ENCODE data around the gene APOL2. TPM values are rescaled to one million over a fixed set of nuclear protein-coding genes. Genes with fewer than 3 reads are reported as not detected.

APOL2 gene
- total and polyA plus RNA-seq, 10 of the 15 experiments (the other 5 are each of a cell fraction or from before 2014, with no cell fraction given): 4.4 to 39.9 (median 25.0) TPM

DNA sequence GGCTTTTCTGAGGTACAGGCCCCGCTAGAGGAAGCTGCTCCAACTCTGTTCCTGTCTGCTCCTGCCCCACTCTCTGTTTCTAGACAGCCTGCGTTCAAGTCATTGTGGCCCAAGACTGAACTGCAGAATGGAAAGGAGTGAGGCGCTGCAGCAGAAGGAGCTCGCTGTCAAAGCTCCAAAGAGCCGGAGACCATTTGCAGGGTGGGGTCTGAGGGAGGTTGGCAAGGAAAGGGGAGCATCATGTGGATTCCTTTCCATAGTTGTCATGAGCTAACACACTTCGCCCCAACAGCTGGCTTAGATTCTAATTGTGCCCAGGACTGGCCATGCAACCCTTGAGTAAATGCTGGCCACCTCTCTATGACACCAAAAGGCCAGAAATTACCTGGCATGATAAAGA, 56.5 kb downstream of the APOL2 start:
- H3K4me3 ChIP-seq: no peak overlapping the region
- no peaks in the 10 kb centered on the region for H3K27me3 ChIP-seq (replicated peaks in 1 of 2; ENCODE audit: control insufficient read depth in 2 of 2, insufficient read depth in 2 of 2, low read length in 1 of 2)
- FAIRE-seq (no peak), ATAC-seq (no peak), DNase-seq (ENCODE audit: low read depth, low spot score) (no peak)
- H4K20me1 ChIP-seq (ENCODE audit: control insufficient read depth, insufficient read depth): no peaks in the 10 kb centered on the region
- no peak overlapping the region for H3K4me2 ChIP-seq (ENCODE audit: control insufficient read depth, insufficient read depth)
- H3K79me2 ChIP-seq (ENCODE audit: control insufficient read depth, insufficient read depth, low read length): no peaks in the 10 kb centered on the region
- CTCF ChIA-PET: interaction anchor here (0.7 to 7.4 kb wide), 7 partner anchors 12 to 117 kb away, joined by 3 to 150 read pairs (median 5); partner anchors contain the start of gene APOL3
- H3K9ac ChIP-seq (ENCODE audit: control insufficient read depth, insufficient read depth, low read length): no peak overlapping the region
- BruUV-seq (replicated peaks): no TSS peak
- H3K36me3 ChIP-seq (ENCODE audit: control insufficient read depth in 2 of 2, insufficient read depth in 2 of 2, low read length in 1 of 2): no peaks in the 10 kb centered on the region
- SMC1A ChIA-PET (ENCODE audit: uncharacterized antibody, unreplicated experiment): interaction anchor here (1.2 to 11.2 kb wide), 3 partner anchors 21 to 84 kb away, joined by 3 to 154 read pairs (median 53); partner anchors contain the start of gene APOL3
- POLR2A ChIA-PET: interaction anchor here (0.6 to 1.6 kb wide), 2 partner anchors 41 to 153 kb away, joined by 4 read pairs; no protein-coding TSS in a partner anchor
- intact Hi-C loops (cut with micrococcal nuclease; ENCODE audit: unreplicated experiment): no loop called here
- 58% methylated on average over 6 of the region's 6 CpGs for WGBS (ENCODE audit: insufficient coverage, insufficient replicate concordance, low lambda C conversion rate, missing lambda C conversion rate)
- no peaks in the 10 kb centered on the region for H3K4me1 ChIP-seq (ENCODE audit: control insufficient read depth, insufficient read depth, low read length)
- no peak overlapping the region for H2AFZ ChIP-seq (ENCODE audit: control insufficient read depth, low read depth, low read length)
- in situ Hi-C loops (cut with MboI): loop anchor here (5.0 kb wide), 1 partner anchor 41 kb away; no protein-coding TSS in a partner anchor
- H3K27ac ChIP-seq (ENCODE audit: control insufficient read depth, insufficient read depth): no peak overlapping the region
- no peaks in the 10 kb centered on the region for H3K9me3 ChIP-seq (replicated peaks; ENCODE audit: control insufficient read depth, insufficient read depth, low read length)
- RAD21 ChIA-PET (ENCODE audit: unreplicated experiment): interaction anchor here (0.7 to 1.0 kb wide), 2 partner anchors 38 to 96 kb away, joined by 3 to 6 read pairs; no protein-coding TSS in a partner anchor
- TF ChIP-seq SUZ12 (IDR thresholded peaks at IDR 0.05; ENCODE audit: unreplicated experiment): no peak
- no peak for TF ChIP-seq ATF3 (IDR thresholded peaks at IDR 0.05; ENCODE audit: borderline replicate concordance, extremely low read depth, low read depth, low read length)
- no peak for TF ChIP-seq CREB1 (IDR thresholded peaks at IDR 0.05; ENCODE audit: low read depth)
- TF ChIP-seq BCL11A (IDR thresholded peaks at IDR 0.05; ENCODE audit: low read depth, low read length): no peak
- TF ChIP-seq IKZF1 (conservative IDR thresholded peaks at IDR 0.05): no peak
- no peak for TF ChIP-seq SUPT20H (IDR thresholded peaks at IDR 0.05; ENCODE audit: borderline replicate concordance, control insufficient read depth, low read depth, low read length)
- TF ChIP-seq, protein P1, sequence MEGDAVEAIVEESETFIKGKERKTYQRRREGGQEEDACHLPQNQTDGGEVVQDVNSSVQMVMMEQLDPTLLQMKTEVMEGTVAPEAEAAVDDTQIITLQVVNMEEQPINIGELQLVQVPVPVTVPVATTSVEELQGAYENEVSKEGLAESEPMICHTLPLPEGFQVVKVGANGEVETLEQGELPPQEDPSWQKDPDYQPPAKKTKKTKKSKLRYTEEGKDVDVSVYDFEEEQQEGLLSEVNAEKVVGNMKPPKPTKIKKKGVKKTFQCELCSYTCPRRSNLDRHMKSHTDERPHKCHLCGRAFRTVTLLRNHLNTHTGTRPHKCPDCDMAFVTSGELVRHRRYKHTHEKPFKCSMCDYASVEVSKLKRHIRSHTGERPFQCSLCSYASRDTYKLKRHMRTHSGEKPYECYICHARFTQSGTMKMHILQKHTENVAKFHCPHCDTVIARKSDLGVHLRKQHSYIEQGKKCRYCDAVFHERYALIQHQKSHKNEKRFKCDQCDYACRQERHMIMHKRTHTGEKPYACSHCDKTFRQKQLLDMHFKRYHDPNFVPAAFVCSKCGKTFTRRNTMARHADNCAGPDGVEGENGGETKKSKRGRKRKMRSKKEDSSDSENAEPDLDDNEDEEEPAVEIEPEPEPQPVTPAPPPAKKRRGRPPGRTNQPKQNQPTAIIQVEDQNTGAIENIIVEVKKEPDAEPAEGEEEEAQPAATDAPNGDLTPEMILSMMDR (IDR thresholded peaks at IDR 0.05 in 2 of 3, conservative IDR thresholded peaks at IDR 0.05 in 1 of 3; ENCODE audit: control insufficient read depth in 2 of 3, extremely low read depth in 1 of 3, insufficient read depth in 1 of 3, low read depth in 3 of 3, low read length in 3 of 3): no peak
- no peak for TF ChIP-seq TAF1 (IDR thresholded peaks at IDR 0.05; ENCODE audit: borderline replicate concordance, low read depth, low read length)
- TF ChIP-seq, protein P2, sequence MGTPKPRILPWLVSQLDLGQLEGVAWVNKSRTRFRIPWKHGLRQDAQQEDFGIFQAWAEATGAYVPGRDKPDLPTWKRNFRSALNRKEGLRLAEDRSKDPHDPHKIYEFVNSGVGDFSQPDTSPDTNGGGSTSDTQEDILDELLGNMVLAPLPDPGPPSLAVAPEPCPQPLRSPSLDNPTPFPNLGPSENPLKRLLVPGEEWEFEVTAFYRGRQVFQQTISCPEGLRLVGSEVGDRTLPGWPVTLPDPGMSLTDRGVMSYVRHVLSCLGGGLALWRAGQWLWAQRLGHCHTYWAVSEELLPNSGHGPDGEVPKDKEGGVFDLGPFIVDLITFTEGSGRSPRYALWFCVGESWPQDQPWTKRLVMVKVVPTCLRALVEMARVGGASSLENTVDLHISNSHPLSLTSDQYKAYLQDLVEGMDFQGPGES (IDR thresholded peaks at IDR 0.05): no peak
- no peak for TF ChIP-seq USF1 (IDR thresholded peaks at IDR 0.05; ENCODE audit: borderline replicate concordance, extremely low read length, insufficient read depth, low read depth, low read length)
- TF ChIP-seq, protein P3, sequence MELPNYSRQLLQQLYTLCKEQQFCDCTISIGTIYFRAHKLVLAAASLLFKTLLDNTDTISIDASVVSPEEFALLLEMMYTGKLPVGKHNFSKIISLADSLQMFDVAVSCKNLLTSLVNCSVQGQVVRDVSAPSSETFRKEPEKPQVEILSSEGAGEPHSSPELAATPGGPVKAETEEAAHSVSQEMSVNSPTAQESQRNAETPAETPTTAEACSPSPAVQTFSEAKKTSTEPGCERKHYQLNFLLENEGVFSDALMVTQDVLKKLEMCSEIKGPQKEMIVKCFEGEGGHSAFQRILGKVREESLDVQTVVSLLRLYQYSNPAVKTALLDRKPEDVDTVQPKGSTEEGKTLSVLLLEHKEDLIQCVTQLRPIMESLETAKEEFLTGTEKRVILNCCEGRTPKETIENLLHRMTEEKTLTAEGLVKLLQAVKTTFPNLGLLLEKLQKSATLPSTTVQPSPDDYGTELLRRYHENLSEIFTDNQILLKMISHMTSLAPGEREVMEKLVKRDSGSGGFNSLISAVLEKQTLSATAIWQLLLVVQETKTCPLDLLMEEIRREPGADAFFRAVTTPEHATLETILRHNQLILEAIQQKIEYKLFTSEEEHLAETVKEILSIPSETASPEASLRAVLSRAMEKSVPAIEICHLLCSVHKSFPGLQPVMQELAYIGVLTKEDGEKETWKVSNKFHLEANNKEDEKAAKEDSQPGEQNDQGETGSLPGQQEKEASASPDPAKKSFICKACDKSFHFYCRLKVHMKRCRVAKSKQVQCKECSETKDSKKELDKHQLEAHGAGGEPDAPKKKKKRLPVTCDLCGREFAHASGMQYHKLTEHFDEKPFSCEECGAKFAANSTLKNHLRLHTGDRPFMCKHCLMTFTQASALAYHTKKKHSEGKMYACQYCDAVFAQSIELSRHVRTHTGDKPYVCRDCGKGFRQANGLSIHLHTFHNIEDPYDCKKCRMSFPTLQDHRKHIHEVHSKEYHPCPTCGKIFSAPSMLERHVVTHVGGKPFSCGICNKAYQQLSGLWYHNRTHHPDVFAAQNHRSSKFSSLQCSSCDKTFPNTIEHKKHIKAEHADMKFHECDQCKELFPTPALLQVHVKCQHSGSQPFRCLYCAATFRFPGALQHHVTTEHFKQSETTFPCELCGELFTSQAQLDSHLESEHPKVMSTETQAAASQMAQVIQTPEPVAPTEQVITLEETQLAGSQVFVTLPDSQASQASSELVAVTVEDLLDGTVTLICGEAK (IDR thresholded peaks at IDR 0.05; ENCODE audit: borderline replicate concordance): no peak
- TF ChIP-seq RB1 (IDR thresholded peaks at IDR 0.05; ENCODE audit: borderline replicate concordance): no peak
- TF ChIP-seq, protein P4, sequence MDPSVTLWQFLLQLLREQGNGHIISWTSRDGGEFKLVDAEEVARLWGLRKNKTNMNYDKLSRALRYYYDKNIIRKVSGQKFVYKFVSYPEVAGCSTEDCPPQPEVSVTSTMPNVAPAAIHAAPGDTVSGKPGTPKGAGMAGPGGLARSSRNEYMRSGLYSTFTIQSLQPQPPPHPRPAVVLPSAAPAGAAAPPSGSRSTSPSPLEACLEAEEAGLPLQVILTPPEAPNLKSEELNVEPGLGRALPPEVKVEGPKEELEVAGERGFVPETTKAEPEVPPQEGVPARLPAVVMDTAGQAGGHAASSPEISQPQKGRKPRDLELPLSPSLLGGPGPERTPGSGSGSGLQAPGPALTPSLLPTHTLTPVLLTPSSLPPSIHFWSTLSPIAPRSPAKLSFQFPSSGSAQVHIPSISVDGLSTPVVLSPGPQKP (IDR thresholded peaks at IDR 0.05; ENCODE audit: low read depth, low read length): no peak
